WTC11 (cell line): ENCODE measurements around the gene ZSCAN21. TPM values are rescaled to one million over a fixed set of nuclear protein-coding genes. Genes with fewer than 3 reads are reported as not detected.

ENCODE experiments used
- ATF3 ChIP-seq: sonication (generic); formaldehyde crosslinking; conservative IDR thresholded peaks from 2 replicates; pipeline ENCODE4 v1.8.1; 2022; ENCODE audit warnings: mild to moderate bottlenecking, missing genetic modification reagents
- ATF6 ChIP-seq: sonication (generic); formaldehyde crosslinking; IDR thresholded peaks from 2 replicates; pipeline ENCODE4 v1.8.1; 2023; ENCODE audit warnings: mild to moderate bottlenecking, missing genetic modification reagents
- CBFB ChIP-seq: sonication (generic); formaldehyde crosslinking; IDR thresholded peaks from 2 replicates; pipeline ENCODE4 v1.8.1; 2022; ENCODE audit warnings: mild to moderate bottlenecking, low read depth, missing genetic modification reagents
- E2F1 ChIP-seq: sonication (generic); formaldehyde crosslinking; IDR thresholded peaks from 2 replicates; pipeline ENCODE4 v1.8.0; 2022; ENCODE audit warnings: mild to moderate bottlenecking, missing genetic modification reagents
- E2F5 ChIP-seq: sonication (generic); formaldehyde crosslinking; IDR thresholded peaks from 2 replicates; pipeline ENCODE4 v1.8.1; 2022; ENCODE audit warnings: mild to moderate bottlenecking, moderate library complexity, missing genetic modification reagents
- ETV6 ChIP-seq: sonication (generic); formaldehyde crosslinking; IDR thresholded peaks from 2 replicates; pipeline ENCODE4 v1.8.1; 2022; ENCODE audit warnings: mild to moderate bottlenecking, missing genetic modification reagents
- FOXK1 ChIP-seq: sonication (generic); formaldehyde crosslinking; IDR thresholded peaks from 2 replicates; pipeline ENCODE4 v1.8.0; 2022; ENCODE audit warnings: mild to moderate bottlenecking, moderate library complexity, missing genetic modification reagents
- FOXP4 ChIP-seq: sonication (generic); formaldehyde crosslinking; IDR thresholded peaks from 2 replicates; pipeline ENCODE4 v1.8.0; 2022; ENCODE audit warnings: mild to moderate bottlenecking, missing genetic modification reagents
- GABPB1 ChIP-seq: sonication (generic); formaldehyde crosslinking; IDR thresholded peaks from 2 replicates; pipeline ENCODE4 v1.8.1; 2023; ENCODE audit warnings: mild to moderate bottlenecking, missing genetic modification reagents
- JUN ChIP-seq: sonication (generic); formaldehyde crosslinking; IDR thresholded peaks from 2 replicates; pipeline ENCODE4 v1.8.0; 2023; ENCODE audit warnings: mild to moderate bottlenecking, missing genetic modification reagents
- MAX ChIP-seq: sonication (generic); formaldehyde crosslinking; IDR thresholded peaks from 2 replicates; pipeline ENCODE4 v1.8.0; 2022; ENCODE audit warnings: mild to moderate bottlenecking, missing genetic modification reagents
- MXD4 ChIP-seq: fragments of 250-450 bp; sonication (Bioruptor Pico); IDR thresholded peaks from 2 replicates; pipeline ENCODE4 v1.8.0; 2021; ENCODE audit warnings: mild to moderate bottlenecking, moderate library complexity, borderline replicate concordance
- NR3C1 ChIP-seq: sonication (generic); formaldehyde crosslinking; conservative IDR thresholded peaks from 2 replicates; pipeline ENCODE4 v1.8.1; 2023; ENCODE audit warnings: low read depth, mild to moderate bottlenecking, missing genetic modification reagents
- RELA ChIP-seq: sonication (generic); formaldehyde crosslinking; IDR thresholded peaks from 2 replicates; pipeline ENCODE4 v1.8.1; 2022; ENCODE audit warnings: missing genetic modification reagents, mild to moderate bottlenecking, borderline replicate concordance
- RORB ChIP-seq: fragments of 250-450 bp; sonication (Bioruptor Pico); IDR thresholded peaks from 2 replicates; pipeline ENCODE4 v1.9.0; 2021; ENCODE audit warnings: mild to moderate bottlenecking
- SOX15 ChIP-seq: fragments of 250-450 bp; sonication (Bioruptor Pico); IDR thresholded peaks from 2 replicates; pipeline ENCODE4 v1.9.0; 2021; ENCODE audit warnings: mild to moderate bottlenecking
- TCF7 ChIP-seq: sonication (generic); formaldehyde crosslinking; IDR thresholded peaks from 2 replicates; pipeline ENCODE4 v1.8.0; 2022; ENCODE audit warnings: mild to moderate bottlenecking, low read depth, missing genetic modification reagents, moderate library complexity
- ZBTB43 ChIP-seq: sonication (generic); formaldehyde crosslinking; IDR thresholded peaks from 2 replicates; pipeline ENCODE4 v1.8.1; 2023; ENCODE audit warnings: mild to moderate bottlenecking, missing genetic modification reagents
- ZNF138 ChIP-seq: sonication (generic); formaldehyde crosslinking; conservative IDR thresholded peaks from 2 replicates; pipeline ENCODE4 v1.8.1; 2022; ENCODE audit warnings: mild to moderate bottlenecking, moderate library complexity, missing genetic modification reagents
- ZNF219 ChIP-seq: sonication (generic); formaldehyde crosslinking; IDR thresholded peaks from 2 replicates; pipeline ENCODE4 v1.8.0; 2023; ENCODE audit warnings: missing genetic modification reagents, mild to moderate bottlenecking, borderline replicate concordance
- ZNF263 ChIP-seq: sonication (generic); formaldehyde crosslinking; IDR thresholded peaks from 2 replicates; pipeline ENCODE4 v1.8.1; 2022; ENCODE audit warnings: low read depth, mild to moderate bottlenecking, moderate library complexity, missing genetic modification reagents
- ZNF532 ChIP-seq: fragments of 250-450 bp; sonication (Bioruptor Pico); IDR thresholded peaks from 2 replicates; pipeline ENCODE4 v1.9.0; 2021; ENCODE audit warnings: mild to moderate bottlenecking, borderline replicate concordance
- total RNA-seq: library from RNA; stranded (reverse); gene quantifications from 3 replicates; pipeline ENCODE4 v1.2.3, GENCODE V29; 2021

Gene ZSCAN21
- total RNA-seq, 1 experiment from 2014 or later = 25.5 TPM

- TF ChIP-seq ZNF532 (CRISPR knock-in tag) (no peak), FOXK1 (CRISPR knock-in tag) (peak; percentile 91), ZNF138 (CRISPR knock-in tag) (no peak), ATF6 (no peak), SOX15 (CRISPR knock-in tag) (no peak), JUN (CRISPR knock-in tag) (peak; percentile 88; the same call in 1 of the 2 replicates), RORB (no peak), ZNF263 (CRISPR knock-in tag) (no peak), ATF3 (CRISPR knock-in tag) (no peak), E2F1 (CRISPR knock-in tag) (0 out of 2 replicates have a peak, but pooled peaks have one; percentile 16), CBFB (CRISPR knock-in tag) (no peak), GABPB1 (CRISPR knock-in tag) (peak; percentile 81), MAX (CRISPR knock-in tag) (peak; percentile 70; the same call in 1 of the 2 replicates), ZBTB43 (no peak), ZNF219 (CRISPR knock-in tag) (no peak), MXD4 (CRISPR knock-in tag) (no peak), ETV6 (CRISPR knock-in tag) (no peak; the same call in 1 of the 2 replicates), NR3C1 (CRISPR knock-in tag) (no peak), RELA (CRISPR knock-in tag) (0 out of 2 replicates have a peak, but pooled peaks have one; percentile 35), E2F5 (CRISPR knock-in tag) (no peak), FOXP4 (CRISPR knock-in tag) (0 out of 2 replicates have a peak, but pooled peaks have one; percentile 21), TCF7 (CRISPR knock-in tag) (no peak)
These were observed 34.1 kb upstream of the ZSCAN21 start, which contains the start of gene ZKSCAN1 (continued) for GRCh38 chr7:100015232-100016214.
